Ishikawa (cell line): ENCODE data around the gene RNF141.

Experiments used
- CEBPB ChIP-seq: IDR thresholded peaks from 2 replicates; pipeline ENCODE4 v1.6.1; 2012
- CREB1 ChIP-seq: IDR thresholded peaks from 2 replicates; pipeline ENCODE4 v1.6.1; 2012; ENCODE audit warnings: low read depth
- EGR1 ChIP-seq: IDR thresholded peaks from 2 replicates; pipeline ENCODE4 v1.6.1; 2012
- EP300 ChIP-seq: IDR thresholded peaks from 2 replicates; pipeline ENCODE4 v1.6.1; 2012; ENCODE audit warnings: borderline replicate concordance
- FOXM1 ChIP-seq: IDR thresholded peaks from 2 replicates; pipeline ENCODE4 v1.6.1; 2012; ENCODE audit warnings: low read depth, borderline replicate concordance
- MAX ChIP-seq: IDR thresholded peaks from 2 replicates; pipeline ENCODE4 v1.6.1; 2012
- NFIC ChIP-seq: IDR thresholded peaks from 2 replicates; pipeline ENCODE4 v1.6.1; 2012
- RAD21 ChIP-seq: IDR thresholded peaks from 2 replicates; pipeline ENCODE4 v1.6.1; 2012; ENCODE audit warnings: low read depth
- REST ChIP-seq: IDR thresholded peaks from 2 replicates; pipeline ENCODE4 v1.6.1; 2012; ENCODE audit warnings: low read depth, mild to moderate bottlenecking
- TAF1 ChIP-seq: IDR thresholded peaks from 2 replicates; pipeline ENCODE4 v1.6.1; 2012; ENCODE audit warnings: low read depth, mild to moderate bottlenecking
- TCF12 ChIP-seq: IDR thresholded peaks from 2 replicates; pipeline ENCODE4 v1.6.1; 2012; ENCODE audit warnings: low read depth
- TEAD4 ChIP-seq: IDR thresholded peaks from 2 replicates; pipeline ENCODE4 v1.6.1; 2012
- USF1 ChIP-seq: IDR thresholded peaks from 2 replicates; pipeline ENCODE4 v1.6.1; 2012
- YY1 ChIP-seq: IDR thresholded peaks from 2 replicates; pipeline ENCODE4 v1.6.1; 2012; ENCODE audit warnings: low read depth
- ZBTB7A ChIP-seq: IDR thresholded peaks from 2 replicates; pipeline ENCODE4 v1.6.1; 2012; ENCODE audit warnings: low read depth

RNF141 gene

GRCh38 chr11:10587388-10587787 is 46.4 kb upstream of the RNF141 start:
- TF ChIP-seq EP300: no peak
- TF ChIP-seq ZBTB7A: no peak
- TF ChIP-seq NFIC: no peak
- TF ChIP-seq CREB1: no peak
- TF ChIP-seq TEAD4: no peak
- TF ChIP-seq TCF12: no peak
- TF ChIP-seq REST: no peak

GRCh38 chr11:10584071-10584501 is 43.1 kb upstream of the RNF141 start:
- TF ChIP-seq MAX (no peak), RAD21 (no peak), YY1 (no peak), EP300 (no peak), NFIC (no peak), TAF1 (no peak), EGR1 (no peak), CREB1 (no peak), REST (no peak), ZBTB7A (no peak), TEAD4 (no peak), CEBPB (no peak), TCF12 (no peak), FOXM1 (no peak), USF1 (no peak)

GRCh38 chr11:10581481-10582019 is 40.6 kb upstream of the RNF141 start:
- TF ChIP-seq EP300 (no peak), TEAD4 (no peak), USF1 (no peak), YY1 (no peak), MAX (no peak), CEBPB (no peak), TAF1 (no peak), TCF12 (no peak), REST (no peak), ZBTB7A (no peak), NFIC (no peak), CREB1 (no peak), FOXM1 (no peak), EGR1 (no peak), RAD21 (no peak)

GRCh38 chr11:10580623-10581022 is 39.6 kb upstream of the RNF141 start:
- TF ChIP-seq TAF1: no peak
- TF ChIP-seq TCF12: no peak
- TF ChIP-seq MAX: no peak
- no peak for TF ChIP-seq YY1
- TF ChIP-seq NFIC: no peak
- no peak for TF ChIP-seq EP300
- TF ChIP-seq CEBPB: no peak
- no peak for TF ChIP-seq REST
- TF ChIP-seq RAD21: no peak
- TF ChIP-seq FOXM1: no peak
- TF ChIP-seq CREB1: no peak
- no peak for TF ChIP-seq ZBTB7A
